ENCODE data around the gene GABRA5.

GABRA5 gene

DNA sequence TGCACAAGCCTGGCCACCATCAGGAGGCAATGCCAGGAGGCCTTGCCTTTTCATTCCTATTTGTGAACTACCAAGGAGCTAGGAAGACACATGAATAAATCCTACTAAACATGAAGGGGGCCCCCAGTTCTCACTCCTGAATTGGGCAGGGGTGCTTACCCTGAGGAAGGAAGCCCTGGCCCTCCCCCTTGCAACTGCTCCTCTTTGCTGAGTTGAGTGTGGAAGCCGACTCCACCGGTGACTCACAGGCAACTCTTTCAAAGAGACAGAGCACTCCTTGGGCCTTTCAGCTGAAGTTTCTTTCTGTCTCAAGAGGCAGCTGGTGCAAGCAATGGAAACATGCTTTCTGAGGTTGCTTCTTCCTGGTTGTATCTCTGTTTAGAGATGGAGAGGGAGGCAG lies 105.8 kb downstream of the GABRA5 start:
- DNase-seq (ENCODE audit: low read depth in 1 of 2, low spot score in 1 of 2), result no peak

DNA sequence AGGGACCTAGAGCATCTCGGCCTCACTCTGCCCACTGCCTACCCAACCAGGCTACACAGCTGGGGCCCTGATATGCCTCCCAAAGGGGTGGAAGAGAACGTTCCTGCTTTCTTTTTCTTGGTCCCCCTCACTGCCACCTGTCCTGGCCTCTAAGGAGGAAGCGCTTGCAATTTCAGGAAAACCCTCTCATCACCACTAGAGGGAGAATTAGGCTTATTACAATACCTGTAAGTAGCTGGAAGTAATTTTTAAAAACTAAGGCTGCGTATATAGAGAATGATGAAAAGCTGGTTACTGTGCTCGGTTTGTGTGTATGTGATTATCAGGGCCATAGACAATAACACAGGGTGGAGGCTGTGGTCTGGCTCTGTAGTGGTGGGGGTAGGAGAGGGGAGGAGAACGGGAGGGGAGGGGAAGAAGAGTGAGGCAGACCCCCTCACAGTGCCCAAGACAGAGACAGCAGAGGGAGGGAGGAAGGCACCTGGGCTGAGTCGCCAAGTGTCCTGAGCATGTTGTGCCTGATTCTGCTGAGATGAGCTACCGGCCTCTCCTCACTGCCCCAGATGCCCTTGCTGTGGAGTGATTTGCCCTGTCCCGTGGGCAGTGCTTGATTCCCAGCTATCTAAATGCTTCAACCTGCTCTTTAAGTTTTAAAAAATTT lies 107.4 kb downstream of the GABRA5 start:
- no peak for DNase-seq (ENCODE audit: low read depth in 1 of 2, low spot score in 1 of 2)
- Histone ChIP-seq H3K4me3 (replicated peaks; ENCODE audit: insufficient read depth, low read length) (no peak overlapping the region), H3K27me3 (ENCODE audit: insufficient read depth, poor library complexity, severe bottlenecking) (peaks cover 11% of the 10 kb centered on the region), H3K27ac (replicated peaks) (no peak overlapping the region)
- TF ChIP-seq POLR2AphosphoS5 (IDR thresholded peaks at IDR 0.05; ENCODE audit: low read depth), result no peak
- no peak for TF ChIP-seq SPI1 (IDR thresholded peaks at IDR 0.05; ENCODE audit: borderline replicate concordance, low read depth)
- TF ChIP-seq, protein P1, sequence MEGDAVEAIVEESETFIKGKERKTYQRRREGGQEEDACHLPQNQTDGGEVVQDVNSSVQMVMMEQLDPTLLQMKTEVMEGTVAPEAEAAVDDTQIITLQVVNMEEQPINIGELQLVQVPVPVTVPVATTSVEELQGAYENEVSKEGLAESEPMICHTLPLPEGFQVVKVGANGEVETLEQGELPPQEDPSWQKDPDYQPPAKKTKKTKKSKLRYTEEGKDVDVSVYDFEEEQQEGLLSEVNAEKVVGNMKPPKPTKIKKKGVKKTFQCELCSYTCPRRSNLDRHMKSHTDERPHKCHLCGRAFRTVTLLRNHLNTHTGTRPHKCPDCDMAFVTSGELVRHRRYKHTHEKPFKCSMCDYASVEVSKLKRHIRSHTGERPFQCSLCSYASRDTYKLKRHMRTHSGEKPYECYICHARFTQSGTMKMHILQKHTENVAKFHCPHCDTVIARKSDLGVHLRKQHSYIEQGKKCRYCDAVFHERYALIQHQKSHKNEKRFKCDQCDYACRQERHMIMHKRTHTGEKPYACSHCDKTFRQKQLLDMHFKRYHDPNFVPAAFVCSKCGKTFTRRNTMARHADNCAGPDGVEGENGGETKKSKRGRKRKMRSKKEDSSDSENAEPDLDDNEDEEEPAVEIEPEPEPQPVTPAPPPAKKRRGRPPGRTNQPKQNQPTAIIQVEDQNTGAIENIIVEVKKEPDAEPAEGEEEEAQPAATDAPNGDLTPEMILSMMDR (IDR thresholded peaks at IDR 0.05; ENCODE audit: insufficient read depth, low read length), result no peak
- no peak for TF ChIP-seq GABPA (IDR thresholded peaks at IDR 0.05; ENCODE audit: low read depth)
- TF ChIP-seq, protein P2, sequence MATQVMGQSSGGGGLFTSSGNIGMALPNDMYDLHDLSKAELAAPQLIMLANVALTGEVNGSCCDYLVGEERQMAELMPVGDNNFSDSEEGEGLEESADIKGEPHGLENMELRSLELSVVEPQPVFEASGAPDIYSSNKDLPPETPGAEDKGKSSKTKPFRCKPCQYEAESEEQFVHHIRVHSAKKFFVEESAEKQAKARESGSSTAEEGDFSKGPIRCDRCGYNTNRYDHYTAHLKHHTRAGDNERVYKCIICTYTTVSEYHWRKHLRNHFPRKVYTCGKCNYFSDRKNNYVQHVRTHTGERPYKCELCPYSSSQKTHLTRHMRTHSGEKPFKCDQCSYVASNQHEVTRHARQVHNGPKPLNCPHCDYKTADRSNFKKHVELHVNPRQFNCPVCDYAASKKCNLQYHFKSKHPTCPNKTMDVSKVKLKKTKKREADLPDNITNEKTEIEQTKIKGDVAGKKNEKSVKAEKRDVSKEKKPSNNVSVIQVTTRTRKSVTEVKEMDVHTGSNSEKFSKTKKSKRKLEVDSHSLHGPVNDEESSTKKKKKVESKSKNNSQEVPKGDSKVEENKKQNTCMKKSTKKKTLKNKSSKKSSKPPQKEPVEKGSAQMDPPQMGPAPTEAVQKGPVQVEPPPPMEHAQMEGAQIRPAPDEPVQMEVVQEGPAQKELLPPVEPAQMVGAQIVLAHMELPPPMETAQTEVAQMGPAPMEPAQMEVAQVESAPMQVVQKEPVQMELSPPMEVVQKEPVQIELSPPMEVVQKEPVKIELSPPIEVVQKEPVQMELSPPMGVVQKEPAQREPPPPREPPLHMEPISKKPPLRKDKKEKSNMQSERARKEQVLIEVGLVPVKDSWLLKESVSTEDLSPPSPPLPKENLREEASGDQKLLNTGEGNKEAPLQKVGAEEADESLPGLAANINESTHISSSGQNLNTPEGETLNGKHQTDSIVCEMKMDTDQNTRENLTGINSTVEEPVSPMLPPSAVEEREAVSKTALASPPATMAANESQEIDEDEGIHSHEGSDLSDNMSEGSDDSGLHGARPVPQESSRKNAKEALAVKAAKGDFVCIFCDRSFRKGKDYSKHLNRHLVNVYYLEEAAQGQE (IDR thresholded peaks at IDR 0.05; ENCODE audit: insufficient replicate concordance, low read depth), result no peak

More for the DNA sequence above, 105.8 kb downstream of the GABRA5 start:
- Histone ChIP-seq H3K27me3 (ENCODE audit: insufficient read depth, poor library complexity, severe bottlenecking) (peaks cover 13% of the 10 kb centered on the region), H3K4me3 (replicated peaks; ENCODE audit: insufficient read depth, low read length) (no peak overlapping the region), H3K27ac (replicated peaks) (no peak overlapping the region)
- no peak for TF ChIP-seq POLR2AphosphoS5 (IDR thresholded peaks at IDR 0.05; ENCODE audit: low read depth)
- TF ChIP-seq, protein P1 (IDR thresholded peaks at IDR 0.05; ENCODE audit: insufficient read depth, low read length), result no peak
- TF ChIP-seq, protein P2 (IDR thresholded peaks at IDR 0.05; ENCODE audit: insufficient replicate concordance, low read depth), result no peak
- no peak for TF ChIP-seq SPI1 (IDR thresholded peaks at IDR 0.05; ENCODE audit: borderline replicate concordance, low read depth)
- TF ChIP-seq GABPA (IDR thresholded peaks at IDR 0.05; ENCODE audit: low read depth), result no peak

DNA sequence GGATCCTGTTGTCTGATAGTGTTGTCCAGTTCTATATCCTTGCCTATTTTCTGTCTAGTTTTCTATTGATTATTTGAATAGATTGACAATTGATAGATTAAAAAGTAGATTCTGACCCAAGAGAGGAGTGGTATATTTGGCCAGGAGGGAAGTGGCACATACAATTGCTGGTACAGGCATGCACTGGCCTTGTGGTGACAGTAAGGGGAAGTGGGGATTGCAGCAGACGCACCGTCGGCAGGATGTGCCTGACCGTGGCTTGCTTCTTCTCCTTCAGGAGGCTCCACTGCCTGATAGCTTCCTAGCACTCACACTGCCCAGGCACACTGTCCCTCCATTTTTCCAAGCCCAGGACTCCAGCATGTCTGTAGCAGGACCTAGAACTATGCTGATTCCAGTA lies 114.6 kb downstream of the GABRA5 start:
- no peak overlapping the region for H3K4me3 ChIP-seq (replicated peaks; ENCODE audit: insufficient read depth, low read length)
- H3K27ac ChIP-seq (replicated peaks), result no peak overlapping the region
- peak; percentile 90 for TF ChIP-seq SPI1 (IDR thresholded peaks at IDR 0.05; ENCODE audit: borderline replicate concordance, low read depth)
- TF ChIP-seq, protein P1 (IDR thresholded peaks at IDR 0.05; ENCODE audit: insufficient read depth, low read length), result no peak
- TF ChIP-seq, protein P2 (IDR thresholded peaks at IDR 0.05; ENCODE audit: insufficient replicate concordance, low read depth), result no peak
- peak in 1 of 2 experiments; percentile 67 for DNase-seq (ENCODE audit: low read depth in 1 of 2, low spot score in 1 of 2)
- no peaks in the 10 kb centered on the region for H3K27me3 ChIP-seq (ENCODE audit: insufficient read depth, poor library complexity, severe bottlenecking)

All from HL-60 (cell line).